Limb (tissue), 2 donors: Measurements from ENCODE around the gene RPL37.
"Not testable (repeated sequence)": the region's sequence is repeated elsewhere in the genome, so short reads cannot be mapped to it uniquely, and the experiment has no call there.

Experiments used
- DNase-seq, 2 donors: peaks; one replicate each; pipeline ENCODE4 v3.0.0-alpha.2; 2016; ENCODE audit errors: extremely low spot score in 2 of 2

RPL37 gene

DNA sequence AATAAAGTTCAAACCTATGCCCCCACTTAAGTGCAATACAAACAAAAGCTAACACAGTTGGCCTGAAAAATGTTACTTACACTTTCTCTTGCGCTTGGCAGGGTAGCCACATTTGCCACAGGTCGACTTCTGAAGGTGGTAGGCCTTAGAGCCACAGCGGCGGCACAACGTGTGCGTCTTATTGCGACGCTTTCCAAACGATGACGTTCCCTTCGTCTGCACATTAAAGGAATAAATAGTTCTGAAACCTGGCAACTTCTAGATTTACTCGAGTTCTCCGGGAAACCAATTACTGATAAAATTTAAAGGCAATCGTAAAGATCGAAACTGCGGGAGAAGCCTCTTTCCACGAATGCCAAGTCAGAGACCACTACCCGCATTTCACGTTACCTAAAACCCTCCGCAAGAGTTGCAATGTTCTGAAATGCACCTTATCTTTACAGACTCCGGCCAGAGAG, 602 bp downstream of the RPL37 start:
- no peak for DNase-seq

DNA sequence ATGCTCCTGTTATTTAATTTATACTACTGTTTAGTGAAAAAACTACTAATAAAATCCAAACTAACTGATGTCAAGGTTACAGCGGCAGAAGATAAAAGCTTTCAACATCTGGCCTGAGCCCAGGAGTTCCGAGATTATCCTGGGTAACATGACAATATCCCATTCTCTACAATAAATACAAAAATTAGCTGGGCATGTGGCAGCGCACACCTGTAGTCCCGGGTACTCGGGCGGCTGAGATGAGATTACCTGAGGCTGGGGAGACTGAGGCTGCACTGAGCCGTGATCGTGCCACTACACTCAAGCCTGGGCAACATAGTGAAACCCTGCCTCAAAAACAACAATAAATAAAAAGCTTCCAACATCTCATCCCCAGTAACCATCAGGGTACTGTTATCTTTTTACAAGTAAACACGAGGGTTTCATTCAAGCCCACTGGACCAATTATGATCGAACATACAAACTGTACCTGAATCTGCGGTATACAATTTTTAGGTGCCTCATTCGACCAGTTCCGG, 1.3 kb downstream of the RPL37 start:
- no peak for DNase-seq

DNA sequence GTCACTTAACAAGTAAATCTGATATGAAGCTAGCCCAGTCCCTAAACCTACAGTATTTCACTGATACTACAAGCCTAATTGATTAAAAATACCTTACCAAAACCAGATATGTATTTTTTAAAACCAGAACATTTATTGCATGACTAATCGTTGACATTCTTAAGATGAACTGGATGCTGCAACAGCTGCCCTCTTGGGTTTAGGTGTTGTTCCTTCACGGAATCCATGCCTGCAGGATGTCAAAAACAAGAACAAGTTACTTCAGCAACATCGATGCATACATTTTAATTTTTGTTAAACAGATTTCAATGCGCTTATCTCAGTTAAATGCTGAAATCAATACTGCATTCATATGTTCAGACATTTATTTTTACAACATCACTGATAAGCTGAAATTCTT, 2.7 kb downstream of the RPL37 start:
- DNase-seq, result no peak

DNA sequence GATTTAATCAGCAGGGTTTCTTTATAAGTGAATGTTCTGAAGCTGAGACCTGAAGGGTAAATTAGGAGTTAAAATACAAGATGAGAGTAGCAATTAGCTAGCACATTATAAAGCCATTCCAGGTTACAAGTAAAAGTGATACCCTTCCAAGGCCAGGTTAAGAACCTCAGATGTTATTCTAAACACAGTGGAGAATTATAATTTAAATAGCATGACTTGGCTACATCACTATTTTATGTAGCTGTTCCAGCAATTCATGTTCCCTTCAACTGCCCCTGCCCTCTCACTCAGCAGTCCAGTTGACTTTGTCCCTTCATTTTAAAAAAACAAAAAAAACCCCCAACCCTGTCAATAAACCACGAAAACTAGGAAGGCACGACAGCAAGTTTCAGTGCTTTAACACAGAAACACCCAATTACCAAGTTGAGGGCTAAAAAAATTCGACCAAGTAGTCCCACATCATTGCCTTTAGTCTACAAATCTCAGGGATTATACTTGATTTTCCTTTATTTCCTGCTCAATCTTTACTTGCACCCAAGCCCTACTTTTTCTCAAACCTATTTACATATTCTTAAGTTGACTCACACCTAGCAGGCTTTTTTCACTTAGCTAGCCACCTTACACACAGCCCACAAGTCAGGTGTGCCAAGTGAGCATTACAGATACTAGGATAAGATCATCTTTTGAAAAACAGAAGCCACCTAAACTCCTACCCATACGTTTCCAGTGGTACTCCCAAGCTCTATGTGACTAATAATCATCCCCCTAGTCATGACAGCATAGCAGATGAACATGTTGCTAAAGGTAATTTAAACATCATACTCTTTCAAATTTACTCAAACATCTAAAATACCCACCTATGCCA, 3.4 kb downstream of the RPL37 start:
- no peak for DNase-seq

DNA sequence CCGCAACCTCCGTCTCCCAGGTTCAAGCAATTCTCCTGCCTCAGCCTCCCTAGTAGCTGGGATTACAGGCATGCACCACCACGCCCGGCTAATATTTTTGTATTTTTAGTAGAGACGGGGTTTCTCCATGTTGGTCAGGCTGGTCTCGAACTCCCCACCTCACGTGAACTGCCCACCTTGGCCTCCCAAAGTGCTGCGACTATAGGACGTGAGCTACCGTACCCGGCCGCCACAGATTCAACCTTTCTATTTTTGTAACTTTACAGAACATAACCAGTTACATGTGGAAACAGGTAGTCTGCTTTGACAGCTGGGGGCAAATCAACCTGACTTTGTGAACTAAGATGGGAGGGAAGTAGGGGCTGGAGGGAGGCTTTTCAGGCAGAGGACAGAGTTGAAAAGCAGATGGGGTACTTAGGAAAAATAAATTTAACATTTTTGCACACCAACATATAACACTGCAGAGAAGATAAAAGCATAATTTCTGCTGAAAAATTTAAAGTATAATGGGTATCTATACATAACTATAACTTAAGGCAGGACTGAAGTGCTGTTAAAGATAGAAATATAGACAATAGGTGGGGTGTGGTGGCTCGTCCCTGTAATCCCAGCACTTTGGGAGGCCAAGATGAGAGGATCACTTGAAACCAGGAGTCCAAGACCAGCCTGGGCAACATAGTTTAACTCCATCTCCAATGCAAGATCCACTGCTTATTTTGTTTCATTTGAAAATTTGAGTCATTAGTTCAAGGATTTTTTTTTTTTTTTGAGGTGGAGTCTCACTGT, 5.1 kb downstream of the RPL37 start:
- DNase-seq, result no peak

DNA sequence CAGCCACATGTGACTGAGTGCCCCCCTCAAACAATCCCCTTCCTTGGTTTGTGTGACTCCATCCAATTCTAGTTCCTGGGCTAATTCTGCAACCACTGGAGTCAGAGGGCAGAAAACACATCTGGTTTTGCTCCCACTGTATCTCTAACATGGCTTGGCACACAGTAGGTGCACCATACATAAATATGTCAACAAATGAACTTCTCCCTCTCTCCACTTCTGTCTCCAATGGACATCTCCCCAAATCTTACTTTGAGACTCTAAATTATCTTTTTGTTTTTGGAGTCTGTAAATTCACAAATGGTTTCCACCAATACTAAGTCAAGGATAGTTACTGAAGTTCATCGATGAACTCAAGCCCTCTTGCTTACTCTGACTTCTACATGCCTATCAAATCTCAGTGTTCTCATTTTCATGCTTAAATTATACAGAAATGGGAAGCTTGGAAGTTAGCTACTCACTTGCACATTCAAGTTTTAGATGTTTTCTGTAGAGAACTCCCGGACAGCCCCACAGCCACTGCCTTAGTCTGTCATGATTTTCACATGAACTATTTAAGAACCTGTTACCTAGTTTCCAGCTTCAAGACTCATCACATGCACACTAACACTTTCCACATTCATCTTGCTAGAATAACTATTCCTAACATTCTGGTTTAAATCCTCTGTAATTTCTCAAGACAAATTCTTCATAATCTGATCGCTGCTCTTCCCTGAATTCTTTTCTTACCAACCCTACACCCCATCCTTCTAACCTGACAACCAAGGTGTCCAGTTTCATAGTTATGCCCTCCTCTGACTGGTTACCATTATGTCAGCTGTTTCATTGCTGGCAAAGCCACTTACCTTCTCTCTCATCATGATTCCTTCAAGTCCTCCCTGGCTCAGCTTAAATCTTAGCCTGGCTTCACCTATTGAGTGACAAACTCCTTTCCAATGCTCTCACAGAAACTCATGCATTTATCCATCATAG, 6.0 kb downstream of the RPL37 start:
- no peak for DNase-seq

DNA sequence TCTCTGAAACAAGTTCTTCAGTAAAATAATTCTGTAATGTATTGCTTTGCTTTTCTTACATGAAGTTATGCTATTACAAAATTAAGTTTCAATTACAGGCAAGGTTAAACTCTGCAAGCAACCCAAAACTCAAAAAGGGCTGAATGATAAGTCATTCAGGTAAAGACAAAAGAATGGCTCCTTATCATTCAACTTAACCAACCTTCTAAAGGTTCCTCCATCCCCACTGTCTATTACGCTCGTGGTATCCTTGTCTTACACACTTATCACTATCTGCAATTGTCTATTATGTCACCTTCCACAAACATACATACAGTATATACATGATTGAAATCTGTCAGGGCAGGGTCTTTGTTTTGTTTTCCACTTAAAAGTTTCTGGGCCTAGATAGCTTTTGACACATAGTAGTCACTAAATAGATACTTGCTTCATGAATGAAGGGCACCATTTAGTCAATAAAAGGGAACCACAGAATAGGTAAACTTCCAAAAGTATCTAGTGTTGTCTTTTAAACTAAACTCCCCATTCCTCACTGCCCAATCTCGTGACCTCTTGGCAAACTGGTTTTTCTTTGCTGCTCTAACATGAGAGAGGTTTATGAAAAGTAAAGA, 6.9 kb downstream of the RPL37 start:
- no peak for DNase-seq

DNA sequence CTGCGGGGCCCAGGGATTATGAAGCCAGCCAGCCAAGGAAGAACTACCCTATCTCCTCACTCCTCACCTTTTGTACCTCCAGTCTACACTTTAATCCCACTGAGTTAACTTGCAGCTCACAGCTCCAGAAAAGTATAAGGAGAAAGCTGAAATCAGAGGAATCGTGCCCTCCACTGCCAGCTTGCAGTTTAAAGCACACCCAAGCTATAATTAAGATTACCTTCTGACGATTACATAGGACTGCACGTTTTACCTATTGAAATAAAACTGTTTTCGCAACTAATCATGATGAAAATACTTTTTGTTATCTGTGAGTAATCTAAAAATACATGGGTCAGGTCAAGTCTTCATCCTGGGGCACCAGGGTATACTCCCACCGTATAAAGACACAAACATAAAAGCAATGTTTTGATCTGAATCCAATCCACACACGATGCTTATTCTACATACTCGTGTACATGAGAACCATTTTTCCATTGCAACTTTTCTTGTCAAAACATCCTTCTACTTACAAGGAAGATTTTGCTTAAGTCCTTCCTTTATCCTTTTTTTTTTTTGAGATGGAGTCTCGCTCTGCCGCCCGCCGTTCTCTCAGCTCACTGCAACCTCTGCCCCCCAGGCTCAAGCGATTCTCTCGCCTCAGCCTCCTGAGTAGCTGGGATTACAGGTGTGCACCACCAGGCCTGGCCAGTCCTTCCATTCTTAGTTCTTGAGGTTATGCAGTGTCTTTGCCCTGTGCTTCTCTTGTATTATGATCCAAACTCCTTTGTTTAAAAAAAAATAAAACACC, 7.6 kb downstream of the RPL37 start:
- no peak for DNase-seq

DNA sequence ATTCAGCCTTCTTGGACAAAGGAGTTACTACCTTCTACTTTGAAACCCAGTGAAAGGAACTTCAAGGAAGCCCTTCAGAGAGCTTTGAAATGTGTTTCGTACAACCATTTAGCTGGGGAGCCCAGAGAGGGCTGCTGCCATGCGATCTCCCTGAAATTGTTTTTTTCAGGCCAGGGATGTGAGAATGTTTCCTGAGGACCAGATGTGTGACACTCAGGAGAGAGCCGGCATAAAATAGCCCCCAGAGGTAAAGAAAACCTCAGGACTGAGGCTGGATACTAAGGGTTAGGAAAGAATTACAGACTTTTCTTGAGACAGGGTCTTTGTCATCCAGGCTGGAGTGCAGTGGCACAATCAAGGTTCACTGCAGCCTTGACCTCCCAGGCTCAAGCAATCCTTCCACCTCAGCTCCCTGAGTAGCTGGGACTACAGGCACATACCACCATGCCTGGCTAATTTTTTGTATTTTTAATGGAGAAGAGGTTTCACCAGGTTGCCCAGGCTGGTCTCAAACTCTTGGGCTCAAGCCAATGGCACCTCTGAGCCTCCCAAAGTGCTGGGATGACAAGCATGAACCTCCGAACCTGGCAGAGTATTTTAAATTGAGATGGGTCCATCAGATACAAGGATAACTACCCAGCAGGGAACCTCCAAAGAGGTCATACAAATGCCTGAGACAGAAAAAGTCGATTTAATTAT, 8.4 kb downstream of the RPL37 start:
- DNase-seq, result no peak

DNA sequence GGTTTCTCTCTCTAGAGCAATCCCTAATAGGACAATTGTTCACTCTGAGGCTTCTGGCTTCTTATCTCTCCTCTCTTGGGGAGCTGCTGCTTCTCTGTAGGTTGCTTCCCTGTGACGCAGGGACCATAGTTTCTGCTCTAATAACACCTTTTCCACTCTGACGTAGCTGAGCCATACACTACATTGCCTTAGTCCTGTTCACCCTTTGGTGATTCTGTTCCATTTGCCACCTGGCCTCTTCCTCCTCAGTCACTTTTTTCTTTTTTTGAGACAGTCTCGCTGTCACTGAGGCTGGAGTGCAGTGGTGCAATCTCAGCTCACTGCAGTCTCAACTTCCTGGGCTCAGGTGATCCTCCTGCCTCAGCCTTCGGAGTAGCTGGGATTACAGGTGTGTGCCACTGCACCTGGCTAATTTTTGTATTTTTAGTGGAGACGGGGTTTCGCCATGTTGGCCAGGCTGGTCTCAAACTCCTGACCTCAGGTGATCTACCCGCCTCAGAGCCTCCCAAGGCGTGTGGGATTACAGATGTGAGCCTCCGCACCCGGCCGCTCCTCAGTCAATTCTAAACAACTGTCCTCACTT, 9.5 kb downstream of the RPL37 start:
- not testable (repeated sequence) for DNase-seq

DNA sequence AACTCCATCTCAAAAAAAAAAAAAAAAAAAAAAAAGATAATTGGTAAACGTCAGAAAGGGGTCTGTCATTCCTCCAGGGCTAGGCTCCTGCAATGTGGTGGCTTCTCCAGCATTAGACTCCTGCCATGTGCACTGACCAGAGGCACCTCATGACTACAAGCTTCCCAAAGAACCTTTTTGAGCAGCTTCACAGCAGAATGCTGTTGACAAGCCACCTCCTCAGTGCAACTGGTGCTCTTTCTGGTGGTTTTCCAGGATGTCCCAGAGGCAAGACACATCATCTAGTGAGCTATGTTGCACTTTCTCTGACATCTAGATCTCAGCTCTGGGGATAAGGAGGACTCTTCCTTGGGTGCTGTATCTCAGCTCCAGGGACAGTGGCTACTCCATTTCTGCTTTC, 11.6 kb downstream of the RPL37 start:
- DNase-seq, result no peak

DNA sequence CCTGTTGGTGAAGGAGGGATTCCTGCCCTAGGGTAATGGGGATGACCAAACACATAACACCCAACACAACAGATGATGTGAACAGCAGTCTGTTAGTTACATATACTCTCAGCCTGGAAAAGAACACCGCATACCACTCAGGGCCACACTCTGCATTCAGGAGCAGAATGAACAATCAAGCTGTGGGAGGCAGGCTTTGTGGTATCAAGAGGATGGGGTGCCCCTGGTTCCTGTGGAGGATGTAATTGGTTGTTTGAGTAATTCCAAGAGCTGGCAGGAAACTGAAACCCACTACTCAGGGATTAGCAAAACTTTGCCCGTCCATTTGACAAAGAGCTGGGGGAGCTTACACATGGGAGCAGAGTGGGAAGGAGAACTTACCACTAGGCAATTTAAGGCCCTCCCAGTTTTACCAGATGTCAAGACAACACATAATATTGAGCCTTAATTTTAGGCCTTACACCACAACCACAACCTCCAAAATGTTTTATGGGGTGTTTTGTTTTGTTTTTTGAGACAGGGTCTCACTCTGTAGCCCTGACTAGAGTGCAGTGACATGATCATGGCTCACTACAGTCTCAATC, 21.2 kb downstream of the RPL37 start:
- DNase-seq, result no peak

DNA sequence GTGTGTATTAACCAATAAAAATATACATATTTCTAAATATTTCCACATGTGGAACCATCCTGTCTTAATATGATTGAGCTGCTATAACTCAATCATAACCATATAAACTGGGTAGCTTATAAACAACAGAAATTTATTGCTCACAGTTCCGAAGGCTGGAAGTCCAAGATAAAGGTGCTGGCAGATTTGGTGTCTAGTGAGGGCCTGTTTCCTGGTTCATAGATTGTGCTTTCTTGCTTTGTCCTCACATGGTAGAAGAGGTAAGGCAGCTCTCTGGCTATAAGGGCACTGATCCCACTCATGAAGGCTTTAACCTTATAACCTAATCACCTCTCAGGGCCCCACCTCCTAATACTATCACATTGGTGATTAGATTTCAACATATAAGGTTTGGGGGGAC, 22.9 kb downstream of the RPL37 start:
- DNase-seq, result no peak

DNA sequence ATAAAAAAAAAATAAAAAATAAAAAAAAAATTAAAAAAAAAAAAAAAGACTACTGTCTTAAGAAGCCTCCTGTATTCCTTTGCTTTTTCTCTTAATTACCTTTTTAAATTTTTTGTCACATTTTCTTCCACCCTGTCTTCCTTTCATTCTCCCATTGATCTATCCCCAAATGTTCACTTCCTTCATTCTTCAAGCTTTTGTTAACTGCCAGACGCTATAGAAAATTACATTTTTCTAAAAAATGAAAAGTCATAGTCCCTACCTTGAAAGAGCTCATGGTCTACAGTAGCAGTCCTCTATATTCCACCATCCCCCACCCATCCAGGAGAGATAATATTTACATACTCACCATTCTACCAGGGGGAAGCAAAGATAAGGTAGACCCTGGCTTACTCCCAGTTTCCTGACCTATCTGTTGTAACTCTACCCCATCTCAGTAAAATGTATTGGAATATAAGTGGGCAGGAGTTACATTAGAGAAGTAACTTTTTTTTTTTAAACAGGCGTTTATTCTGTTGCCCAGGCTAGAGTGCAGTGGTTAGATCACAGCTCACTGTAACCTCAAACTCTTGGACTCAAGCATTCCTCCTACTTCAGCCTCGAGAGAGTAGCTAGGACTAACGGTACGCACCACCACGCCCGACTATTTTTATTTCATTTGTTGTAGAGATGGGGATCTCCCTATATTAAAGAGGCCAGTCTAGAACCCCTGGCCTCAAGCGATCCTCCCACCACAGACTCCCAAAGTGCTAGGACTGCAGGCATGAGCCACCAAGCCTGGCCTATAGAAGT, 33.1 kb downstream of the RPL37 start:
- DNase-seq, result no peak

DNA sequence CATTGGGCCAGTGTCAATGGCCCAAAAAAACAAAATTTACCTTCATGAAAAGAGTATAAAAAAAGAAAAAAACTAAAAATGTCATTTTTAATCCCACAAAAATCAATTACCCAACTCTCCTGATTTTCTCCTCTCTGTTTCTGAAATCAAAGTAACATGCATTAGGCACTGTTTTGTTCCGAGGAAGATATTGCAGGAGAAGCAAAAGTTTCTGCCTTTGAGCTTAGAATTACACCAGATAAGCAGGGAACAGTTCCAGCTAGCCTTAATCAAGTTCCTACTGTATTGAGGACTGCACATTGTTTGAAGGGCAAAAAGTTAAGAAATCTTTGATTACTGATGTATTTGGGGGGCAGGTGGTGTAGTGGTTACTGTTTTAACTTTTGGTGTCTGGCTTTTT, 35.8 kb downstream of the RPL37 start:
- DNase-seq, result no peak

DNA sequence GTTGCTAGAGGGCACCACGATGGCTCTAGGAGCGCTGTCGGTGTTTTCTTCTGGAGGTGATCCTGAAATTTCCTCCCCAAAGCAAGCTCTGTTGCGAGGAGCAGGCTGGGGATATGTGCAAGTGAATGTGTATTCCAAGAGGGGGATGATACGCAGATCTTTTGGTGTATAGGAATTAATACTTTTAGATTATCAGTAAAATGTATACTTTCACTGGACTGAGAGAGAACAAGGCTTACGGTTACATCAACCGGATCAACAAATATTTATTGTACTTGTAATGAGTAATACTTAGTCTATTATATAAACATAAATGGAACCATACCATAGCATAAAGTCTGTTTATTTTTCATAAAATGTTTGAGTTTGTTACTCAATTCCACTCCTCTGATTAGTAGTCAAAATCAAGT, 36.2 kb downstream of the RPL37 start:
- DNase-seq, result no peak

DNA sequence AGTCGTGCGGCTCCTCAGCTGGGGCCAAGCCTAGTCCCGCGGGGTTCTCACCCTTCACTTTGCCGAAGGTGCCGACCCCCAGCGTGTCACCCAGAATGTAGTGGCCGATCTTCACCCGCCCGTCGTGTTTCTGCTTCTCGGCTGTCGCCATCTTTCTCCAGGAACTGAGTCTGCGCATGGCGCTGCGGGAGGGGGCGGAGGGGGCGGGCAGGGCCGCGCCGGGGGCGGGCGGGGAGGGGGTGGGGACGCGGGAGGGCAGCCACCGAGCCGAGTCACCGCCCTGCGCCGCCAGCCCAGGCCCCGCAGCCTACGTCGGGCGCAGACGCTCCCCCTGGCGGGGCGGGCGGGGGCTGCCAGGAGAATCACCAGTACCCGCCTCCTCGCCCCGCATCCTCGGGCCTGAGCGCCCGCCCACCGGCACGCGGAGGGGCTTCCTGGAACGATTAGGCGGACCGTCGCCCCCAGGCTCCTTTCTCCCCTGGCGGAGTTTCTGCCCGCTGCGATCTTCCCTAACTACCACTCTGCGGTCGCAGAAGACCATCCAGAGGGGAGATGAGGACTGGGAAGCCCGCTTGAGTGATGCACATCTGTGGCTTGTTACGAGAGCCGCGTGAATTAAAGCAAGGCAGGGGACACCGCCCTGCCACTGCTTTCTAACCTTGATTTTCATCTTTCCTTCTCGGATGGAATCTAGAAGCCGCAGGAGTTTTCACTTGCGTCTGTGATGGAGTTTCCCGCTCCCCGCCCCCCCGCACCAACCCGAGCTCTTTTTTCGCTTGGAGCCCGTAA, 36.8 kb downstream of the RPL37 start, which contains the start of gene PRKAA1:
TSS of gene PRKAA1 (minus strand) at position 363 of the 789 bp plus-strand sequence. CDS start at position 178, 185 bp downstream.
- peak; percentile 92 to 97 for DNase-seq
